Measurements from ENCODE around the gene CLDN8. TPM values are rescaled to one million over a fixed set of nuclear protein-coding genes. Genes with fewer than 3 reads are reported as not detected.

Gene CLDN8
- total RNA-seq, 1 experiment from 2014 or later: not detected

- Histone ChIP-seq H3K36me3 (ENCODE audit: control insufficient read depth, insufficient read depth, low read length) (no peaks in the 10 kb centered on the region), H3K4me1 (peaks cover 5% of the 10 kb centered on the region; the same call in 1 of the 2 replicates), H3K27me3 (replicated peaks; ENCODE audit: control insufficient read depth, insufficient read depth, low read length) (no peaks in the 10 kb centered on the region), H3K9me3 (no peaks in the 10 kb centered on the region), H3K4me3 (ENCODE audit: low read depth, low read length) (no peak overlapping the region)
- DNase-seq: no peak
- no peaks in the 10 kb centered on the region for H3K9me3 Mint-ChIP-seq (ENCODE audit: unreplicated experiment)
- H3K27me3 Mint-ChIP-seq (ENCODE audit: insufficient read depth, unreplicated experiment): no peaks in the 10 kb centered on the region
- CTCF ChIA-PET: no interaction called here
- POLR2A ChIA-PET: no interaction called here
- no TSS peak for BruUV-seq (replicated peaks)
- no peak overlapping the region for H3K4me3 Mint-ChIP-seq (ENCODE audit: unreplicated experiment)
- intact Hi-C loops (cut with micrococcal nuclease; ENCODE audit: unreplicated experiment): no loop called here
- no peaks in the 10 kb centered on the region for H3K4me1 Mint-ChIP-seq (ENCODE audit: low read depth, unreplicated experiment)
- no peak overlapping the region for H3K27ac Mint-ChIP-seq (ENCODE audit: unreplicated experiment)
- TF ChIP-seq CTCF (IDR thresholded peaks at IDR 0.05; ENCODE audit: insufficient read depth in 1 of 2, low read depth in 1 of 2, low read length in 1 of 2, severe bottlenecking in 1 of 2, unreplicated experiment in 1 of 2): no peak
- no peaks in the 10 kb centered on the region for H3K36me3 Mint-ChIP-seq (ENCODE audit: insufficient read depth, unreplicated experiment)
Observed at GRCh38 chr21:30248844-30249243, 32.9 kb upstream of the CLDN8 start.

GRCh38 chr21:30245061-30245460 lies 29.2 kb upstream of the CLDN8 start:
- no peak for DNase-seq
- CTCF ChIA-PET: no interaction called here
- intact Hi-C loops (cut with micrococcal nuclease; ENCODE audit: unreplicated experiment): no loop called here
- Mint-ChIP-seq H3K4me1 (ENCODE audit: low read depth, unreplicated experiment) (no peaks in the 10 kb centered on the region), H3K4me3 (ENCODE audit: unreplicated experiment) (no peak overlapping the region), H3K27ac (ENCODE audit: unreplicated experiment) (no peak overlapping the region), H3K9me3 (ENCODE audit: unreplicated experiment) (no peaks in the 10 kb centered on the region), H3K36me3 (ENCODE audit: insufficient read depth, unreplicated experiment) (no peaks in the 10 kb centered on the region), H3K27me3 (ENCODE audit: insufficient read depth, unreplicated experiment) (no peaks in the 10 kb centered on the region)
- POLR2A ChIA-PET: no interaction called here
- BruUV-seq (replicated peaks): no TSS peak
- H3K27me3 ChIP-seq (replicated peaks; ENCODE audit: control insufficient read depth, insufficient read depth, low read length): no peaks in the 10 kb centered on the region
- H3K36me3 ChIP-seq (ENCODE audit: control insufficient read depth, insufficient read depth, low read length): no peaks in the 10 kb centered on the region
- no peak for TF ChIP-seq CTCF (IDR thresholded peaks at IDR 0.05; ENCODE audit: insufficient read depth in 1 of 2, low read depth in 1 of 2, low read length in 1 of 2, severe bottlenecking in 1 of 2, unreplicated experiment in 1 of 2)
- no peaks in the 10 kb centered on the region for H3K9me3 ChIP-seq
- no peak overlapping the region for H3K4me3 ChIP-seq (ENCODE audit: low read depth, low read length)
- peaks cover 9% of the 10 kb centered on the region; the same call in 1 of the 2 replicates for H3K4me1 ChIP-seq

GRCh38 chr21:30243691-30244090 lies 27.8 kb upstream of the CLDN8 start:
- H3K9me3 Mint-ChIP-seq (ENCODE audit: unreplicated experiment): no peaks in the 10 kb centered on the region
- ChIA-PET POLR2A (no interaction called here), CTCF (interaction anchor here (0.6 kb wide), 2 partner anchors 21 to 167 kb away, joined by 3 to 4 read pairs; no protein-coding TSS in a partner anchor)
- H3K4me3 Mint-ChIP-seq (ENCODE audit: unreplicated experiment): no peak overlapping the region
- Histone ChIP-seq H3K9me3 (no peaks in the 10 kb centered on the region), H3K27me3 (replicated peaks; ENCODE audit: control insufficient read depth, insufficient read depth, low read length) (no peaks in the 10 kb centered on the region), H3K4me1 (peaks cover 9% of the 10 kb centered on the region; the same call in 1 of the 2 replicates), H3K4me3 (ENCODE audit: low read depth, low read length) (no peak overlapping the region), H3K36me3 (ENCODE audit: control insufficient read depth, insufficient read depth, low read length) (no peaks in the 10 kb centered on the region)
- no peak for TF ChIP-seq CTCF (IDR thresholded peaks at IDR 0.05; ENCODE audit: insufficient read depth in 1 of 2, low read depth in 1 of 2, low read length in 1 of 2, severe bottlenecking in 1 of 2, unreplicated experiment in 1 of 2)
- no peak for DNase-seq
- intact Hi-C loops (cut with micrococcal nuclease; ENCODE audit: unreplicated experiment): no loop called here
- no peaks in the 10 kb centered on the region for H3K36me3 Mint-ChIP-seq (ENCODE audit: insufficient read depth, unreplicated experiment)
- no peaks in the 10 kb centered on the region for H3K4me1 Mint-ChIP-seq (ENCODE audit: low read depth, unreplicated experiment)
- no TSS peak for BruUV-seq (replicated peaks)
- no peak overlapping the region for H3K27ac Mint-ChIP-seq (ENCODE audit: unreplicated experiment)
- H3K27me3 Mint-ChIP-seq (ENCODE audit: insufficient read depth, unreplicated experiment): no peaks in the 10 kb centered on the region
